Measurements from ENCODE around the gene PSMG3. TPM values are rescaled to one million over a fixed set of nuclear protein-coding genes. Genes with fewer than 3 reads are reported as not detected.

Gene PSMG3
- total RNA-seq, 1 experiment from 2014 or later, result 63.0 TPM

- Histone ChIP-seq H3K4me1 (ENCODE audit: insufficient read depth, low read length) (peaks cover 3% of the 10 kb centered on the region; the same call in 1 of the 2 replicates), H2BK15ac (ENCODE audit: low read depth, low read length) (no peak overlapping the region), H3K27ac (ENCODE audit: insufficient read length, low read depth, low read length) (no peak overlapping the region), H2BK20ac (ENCODE audit: low read depth, low read length, poor library complexity, severe bottlenecking) (no peak overlapping the region), H3K56ac (ENCODE audit: insufficient read length, low read depth, low read length) (no peak overlapping the region), H3K14ac (ENCODE audit: insufficient read depth, low read length) (no peak overlapping the region), H3K9me3 (ENCODE audit: control insufficient read depth, low read depth, low read length) (no peaks in the 10 kb centered on the region), H3K79me2 (ENCODE audit: insufficient read depth, low read length) (peaks cover 7% of the 10 kb centered on the region; the same call in 1 of the 2 replicates), H2BK120ac (ENCODE audit: low read depth, low read length, poor library complexity, severe bottlenecking) (no peak overlapping the region), H3K9ac (ENCODE audit: extremely low read depth, insufficient read length, low read length) (no peak overlapping the region), H3K4ac (ENCODE audit: low read depth, low read length) (no peak overlapping the region), H2BK5ac (ENCODE audit: insufficient read length, low read length) (no peak overlapping the region), H3K23ac (ENCODE audit: insufficient read length, low read depth, low read length) (no peak overlapping the region), H2AK5ac (ENCODE audit: insufficient read length, low read length) (no peak overlapping the region), H3K27me3 (ENCODE audit: insufficient read depth, low read length) (no peaks in the 10 kb centered on the region), H3K18ac (ENCODE audit: insufficient read length, low read depth, low read length) (no peak overlapping the region), H4K20me1 (ENCODE audit: control insufficient read depth, insufficient read depth, insufficient read length) (no peaks in the 10 kb centered on the region), H2AFZ (ENCODE audit: low read length) (no peak overlapping the region), H2BK12ac (ENCODE audit: insufficient read length, low read depth, low read length) (no peak overlapping the region), H4K5ac (ENCODE audit: insufficient read length, low read depth, low read length) (no peak overlapping the region), H3K79me1 (ENCODE audit: insufficient read depth, low read depth, low read length, poor library complexity, severe bottlenecking) (no peaks in the 10 kb centered on the region), H4K91ac (ENCODE audit: insufficient read length, low read depth, low read length) (no peak overlapping the region), H4K8ac (replicated peaks; ENCODE audit: insufficient read length, low read depth, low read length) (no peak overlapping the region), H3K23me2 (ENCODE audit: insufficient read length, low read depth, low read length, poor library complexity, severe bottlenecking) (peaks cover 4% of the 10 kb centered on the region), H3T11ph (ENCODE audit: low read length) (no peak overlapping the region), H3K4me2 (ENCODE audit: insufficient read depth, insufficient read length, low read length) (no peak overlapping the region)
- Mint-ChIP-seq H3K27me3 (ENCODE audit: low read depth) (no peaks in the 10 kb centered on the region), H3K4me1 (peaks cover 31% of the 10 kb centered on the region in 2 experiments), H3K4me3 (no peak overlapping the region), H3K36me3 (ENCODE audit: insufficient read depth in 1 of 3, low read depth in 3 of 3) (peaks cover 0 to 9% (median 4%) of the 10 kb centered on the region in 3 experiments; a peak in 2 of 7 replicates), H3K9me3 (no peaks in the 10 kb centered on the region), H3K27ac (0 out of 7 replicates have a peak overlapping the region, but pooled peaks of 2 of the 3 experiments have one; percentile 40 to 55)
- DNase-seq, result no peak
- TF ChIP-seq CTCF (conservative IDR thresholded peaks at IDR 0.05), result no peak
- no CpG with 5 or more reads among the region's 42 CpGs for WGBS (ENCODE audit: extremely low coverage, insufficient read length, low lambda C conversion rate)
Observed at GRCh38 chr7:1535701-1536454, 34.0 kb downstream of the PSMG3 start.

Data from H9 (cell line).